Activated CD4-positive, alpha-beta T cell treated with anti-CD3 and anti-CD28 coated beads, Interleukin-10, Interleukin-2, amounts not matched to agents 100 ng/mL and 50 ng/mL, durations not matched to agents 16 hours and 8 hours (primary cell): ENCODE results near the gene HEY2.
A peak's percentile ranks its signal among the peaks of the same experiment; 100 is the strongest.
"Not testable (repeated sequence)": the region's sequence is repeated elsewhere in the genome, so short reads cannot be mapped to it uniquely, and the experiment has no call there.

Source experiments
- DNase-seq: peaks from one replicate; pipeline ENCODE4 v3.0.0-alpha.2; 2020

Gene HEY2

GRCh38 chr6:125773387-125774341, 24.2 kb downstream of the HEY2 start:
- DNase-seq: no peak

GRCh38 chr6:125776107-125776826, 26.8 kb downstream of the HEY2 start:
- DNase-seq: not testable (repeated sequence)

- DNase-seq: peak; percentile 94
Measured at GRCh38 chr6:125779924-125780539, 30.6 kb downstream of the HEY2 start.

GRCh38 chr6:125780540-125781313, 31.3 kb downstream of the HEY2 start:
- DNase-seq: peak; percentile 84

- DNase-seq: no peak
Measured at GRCh38 chr6:125781314-125781868, 32.0 kb downstream of the HEY2 start.

- no peak for DNase-seq
Measured at GRCh38 chr6:125784365-125784764, 34.9 kb downstream of the HEY2 start.

- no peak for DNase-seq
Measured at GRCh38 chr6:125787791-125788190, 38.4 kb downstream of the HEY2 start.

GRCh38 chr6:125789167-125789566, 39.7 kb downstream of the HEY2 start:
- no peak for DNase-seq

GRCh38 chr6:125789576-125790357, 40.3 kb downstream of the HEY2 start:
- DNase-seq: peak; percentile 61

- DNase-seq: peak; percentile 87
Measured at GRCh38 chr6:125790358-125791150, 41.1 kb downstream of the HEY2 start, which contains the start of gene NCOA7. Gene NCOA7 (plus strand): TSS chr6:125790960. CDS start chr6:125815355, 24,395 bp downstream.

- DNase-seq: peak; percentile 66
Measured at GRCh38 chr6:125791151-125791819, 41.9 kb downstream of the HEY2 start.

- no peak for DNase-seq
Measured at GRCh38 chr6:125791820-125792165, 42.4 kb downstream of the HEY2 start.

- no peak for DNase-seq
Measured at GRCh38 chr6:125792172-125792571, 42.7 kb downstream of the HEY2 start.

- DNase-seq: no peak
Measured at GRCh38 chr6:125792680-125793079, 43.2 kb downstream of the HEY2 start.

- no peak for DNase-seq
Measured at GRCh38 chr6:125793280-125793679, 43.8 kb downstream of the HEY2 start.

GRCh38 chr6:125793863-125794262, 44.4 kb downstream of the HEY2 start:
- DNase-seq: peak; percentile 50

- DNase-seq: no peak
Measured at GRCh38 chr6:125794342-125795137, 45.1 kb downstream of the HEY2 start.

GRCh38 chr6:125795301-125795700, 45.9 kb downstream of the HEY2 start:
- DNase-seq: no peak
